SK-N-SH treated with all-trans-retinoic acid at 6 μM for 48 hours (cell line): Measurements from ENCODE around the gene PSD.

Experiments used
- ATAC-seq: fragments of 200-7000 bp; cut with Tn5 transposase; 3 replicates; pipeline ENCODE4 v1.9.1; 2020; ENCODE audit warnings: mild to moderate bottlenecking, moderate library complexity
- ARNTL ChIP-seq: fragments of 450-650 bp; formaldehyde crosslinking; IDR thresholded peaks from 2 replicates; pipeline ENCODE4 v1.5.0; 2020; ENCODE audit warnings: low read depth, mild to moderate bottlenecking, moderate library complexity, borderline replicate concordance
- BACH2 ChIP-seq: fragments of 250-450 bp; sonication (Bioruptor Pico); IDR thresholded peaks from 2 replicates; pipeline ENCODE4 v1.9.0; 2021; ENCODE audit warnings: mild to moderate bottlenecking, borderline replicate concordance
- CSDC2 ChIP-seq: fragments of 250-450 bp; sonication (Bioruptor Pico); IDR thresholded peaks from 2 replicates; pipeline ENCODE4 v1.5.0; 2020; ENCODE audit warnings: mild to moderate bottlenecking, moderate library complexity
- ESRRG ChIP-seq: fragments of 250-450 bp; sonication (Bioruptor Pico); IDR thresholded peaks from 2 replicates; pipeline ENCODE4 v1.6.1; 2021; ENCODE audit warnings: mild to moderate bottlenecking
- GLIS3 ChIP-seq: fragments of 250-450 bp; sonication (Bioruptor Pico); IDR thresholded peaks from 2 replicates; pipeline ENCODE4 v1.5.0; 2020; ENCODE audit warnings: mild to moderate bottlenecking, moderate library complexity
- ISL1 ChIP-seq: fragments of 250-450 bp; sonication (Bioruptor Pico); IDR thresholded peaks from 2 replicates; pipeline ENCODE4 v2.1.2; 2022; ENCODE audit warnings: mild to moderate bottlenecking, moderate library complexity
- OSR1 ChIP-seq: fragments of 250-450 bp; sonication (Bioruptor Pico); IDR thresholded peaks from 2 replicates; pipeline ENCODE4 v1.8.0; 2022; ENCODE audit warnings: moderate library complexity, mild to moderate bottlenecking, inconsistent platforms
- PPARA ChIP-seq: fragments of 250-450 bp; sonication (Bioruptor Pico); IDR thresholded peaks from 2 replicates; pipeline ENCODE4 v1.5.0; 2020; ENCODE audit warnings: mild to moderate bottlenecking, borderline replicate concordance
- RARB ChIP-seq: fragments of 250-450 bp; sonication (Bioruptor Pico); IDR thresholded peaks from 2 replicates; pipeline ENCODE4 v1.8.0; 2021; ENCODE audit warnings: mild to moderate bottlenecking, moderate library complexity
- SNAI2 ChIP-seq: fragments of 250-450 bp; sonication (Bioruptor Pico); IDR thresholded peaks from 2 replicates; pipeline ENCODE4 v1.5.0; 2020; ENCODE audit warnings: mild to moderate bottlenecking, moderate library complexity
- TOX ChIP-seq: fragments of 250-450 bp; sonication (Bioruptor Pico); IDR thresholded peaks from 2 replicates; pipeline ENCODE4 v1.8.0; 2021; ENCODE audit warnings: mild to moderate bottlenecking, moderate library complexity, borderline replicate concordance
- ZC3H10 ChIP-seq: fragments of 250-450 bp; sonication (Bioruptor Pico); IDR thresholded peaks from 2 replicates; pipeline ENCODE4 v1.5.1; 2021; ENCODE audit warnings: mild to moderate bottlenecking, moderate library complexity
- ZFP3 ChIP-seq: fragments of 250-450 bp; sonication (Bioruptor Pico); IDR thresholded peaks from 2 replicates; pipeline ENCODE4 v1.5.0; 2020; ENCODE audit warnings: mild to moderate bottlenecking, moderate library complexity
- ZFP30 ChIP-seq: fragments of 450-650 bp; formaldehyde crosslinking; IDR thresholded peaks from 2 replicates; pipeline ENCODE4 v1.5.0; 2022; ENCODE audit warnings: mild to moderate bottlenecking, moderate library complexity
- ZNF70 ChIP-seq: fragments of 450-650 bp; formaldehyde crosslinking; IDR thresholded peaks from 2 replicates; pipeline ENCODE4 v1.5.0; 2020; ENCODE audit warnings: mild to moderate bottlenecking, moderate library complexity
- ZNF8 ChIP-seq: fragments of 450-650 bp; formaldehyde crosslinking; IDR thresholded peaks from 2 replicates; pipeline ENCODE4 v1.5.0; 2020; ENCODE audit warnings: mild to moderate bottlenecking, moderate library complexity
- TF ChIP-seq, protein P1 (sequence below): fragments of 250-450 bp; sonication (Bioruptor Pico); IDR thresholded peaks from 2 replicates; pipeline ENCODE4 v1.8.0; 2021; ENCODE audit warnings: low read depth, mild to moderate bottlenecking, moderate library complexity, borderline replicate concordance
- TF ChIP-seq, protein P2 (sequence below): fragments of 250-450 bp; sonication (Bioruptor Pico); IDR thresholded peaks from 2 replicates; pipeline ENCODE4 v1.8.0; 2020; ENCODE audit warnings: mild to moderate bottlenecking, moderate library complexity, borderline replicate concordance
- TF ChIP-seq, protein P3 (sequence below): fragments of 250-450 bp; sonication (Bioruptor Pico); IDR thresholded peaks from 2 replicates; pipeline ENCODE4 v1.5.1; 2020; ENCODE audit warnings: low read depth, mild to moderate bottlenecking, moderate library complexity
- TF ChIP-seq, protein P4 (sequence below): fragments of 250-450 bp; sonication (Bioruptor Pico); IDR thresholded peaks from 2 replicates; pipeline ENCODE4 v1.5.1; 2021; ENCODE audit warnings: mild to moderate bottlenecking, moderate library complexity
- TF ChIP-seq, protein P5 (sequence below): fragments of 250-450 bp; sonication (Bioruptor Pico); IDR thresholded peaks from 2 replicates; pipeline ENCODE4 v1.5.0; 2020; ENCODE audit warnings: mild to moderate bottlenecking, moderate library complexity

PSD gene

DNA sequence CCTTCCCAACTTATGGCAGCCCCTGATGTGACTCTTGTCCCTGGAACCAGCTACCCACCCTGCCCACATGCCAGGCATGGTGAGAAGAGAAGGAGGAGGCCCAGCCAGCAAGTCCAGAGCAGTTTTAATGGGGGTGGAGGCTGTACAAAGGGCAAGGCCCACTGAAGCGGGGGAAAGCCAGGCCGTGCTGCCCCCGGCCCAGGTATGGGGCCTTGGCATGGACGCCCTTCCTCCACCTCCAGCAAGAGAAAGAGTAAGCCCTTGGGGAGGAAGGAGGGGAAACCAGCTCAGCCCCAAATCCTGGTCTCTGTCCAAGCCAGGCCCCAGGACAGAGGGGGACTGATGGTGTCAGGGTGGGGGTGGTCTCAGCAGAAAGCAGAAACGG lies 16.1 kb downstream of the PSD start:
- TF ChIP-seq ZNF70 (no peak), ZFP3 (CRISPR knock-in tag) (no peak), PPARA (no peak), GLIS3 (CRISPR knock-in tag) (no peak), TOX (CRISPR knock-in tag) (no peak), OSR1 (CRISPR knock-in tag) (no peak), ARNTL (CRISPR knock-in tag) (no peak), ZC3H10 (CRISPR knock-in tag) (no peak), RARB (CRISPR knock-in tag) (no peak), ESRRG (CRISPR knock-in tag) (no peak)
- TF ChIP-seq, protein P1, sequence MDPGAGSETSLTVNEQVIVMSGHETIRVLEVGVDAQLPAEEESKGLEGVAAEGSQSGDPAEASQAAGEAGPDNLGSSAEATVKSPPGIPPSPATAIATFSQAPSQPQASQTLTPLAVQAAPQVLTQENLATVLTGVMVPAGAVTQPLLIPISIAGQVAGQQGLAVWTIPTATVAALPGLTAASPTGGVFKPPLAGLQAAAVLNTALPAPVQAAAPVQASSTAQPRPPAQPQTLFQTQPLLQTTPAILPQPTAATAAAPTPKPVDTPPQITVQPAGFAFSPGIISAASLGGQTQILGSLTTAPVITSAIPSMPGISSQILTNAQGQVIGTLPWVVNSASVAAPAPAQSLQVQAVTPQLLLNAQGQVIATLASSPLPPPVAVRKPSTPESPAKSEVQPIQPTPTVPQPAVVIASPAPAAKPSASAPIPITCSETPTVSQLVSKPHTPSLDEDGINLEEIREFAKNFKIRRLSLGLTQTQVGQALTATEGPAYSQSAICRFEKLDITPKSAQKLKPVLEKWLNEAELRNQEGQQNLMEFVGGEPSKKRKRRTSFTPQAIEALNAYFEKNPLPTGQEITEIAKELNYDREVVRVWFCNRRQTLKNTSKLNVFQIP (CRISPR knock-in tag) = no peak
- TF ChIP-seq, protein P2, sequence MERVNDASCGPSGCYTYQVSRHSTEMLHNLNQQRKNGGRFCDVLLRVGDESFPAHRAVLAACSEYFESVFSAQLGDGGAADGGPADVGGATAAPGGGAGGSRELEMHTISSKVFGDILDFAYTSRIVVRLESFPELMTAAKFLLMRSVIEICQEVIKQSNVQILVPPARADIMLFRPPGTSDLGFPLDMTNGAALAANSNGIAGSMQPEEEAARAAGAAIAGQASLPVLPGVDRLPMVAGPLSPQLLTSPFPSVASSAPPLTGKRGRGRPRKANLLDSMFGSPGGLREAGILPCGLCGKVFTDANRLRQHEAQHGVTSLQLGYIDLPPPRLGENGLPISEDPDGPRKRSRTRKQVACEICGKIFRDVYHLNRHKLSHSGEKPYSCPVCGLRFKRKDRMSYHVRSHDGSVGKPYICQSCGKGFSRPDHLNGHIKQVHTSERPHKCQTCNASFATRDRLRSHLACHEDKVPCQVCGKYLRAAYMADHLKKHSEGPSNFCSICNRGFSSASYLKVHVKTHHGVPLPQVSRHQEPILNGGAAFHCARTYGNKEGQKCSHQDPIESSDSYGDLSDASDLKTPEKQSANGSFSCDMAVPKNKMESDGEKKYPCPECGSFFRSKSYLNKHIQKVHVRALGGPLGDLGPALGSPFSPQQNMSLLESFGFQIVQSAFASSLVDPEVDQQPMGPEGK = no peak
- TF ChIP-seq, protein P3, sequence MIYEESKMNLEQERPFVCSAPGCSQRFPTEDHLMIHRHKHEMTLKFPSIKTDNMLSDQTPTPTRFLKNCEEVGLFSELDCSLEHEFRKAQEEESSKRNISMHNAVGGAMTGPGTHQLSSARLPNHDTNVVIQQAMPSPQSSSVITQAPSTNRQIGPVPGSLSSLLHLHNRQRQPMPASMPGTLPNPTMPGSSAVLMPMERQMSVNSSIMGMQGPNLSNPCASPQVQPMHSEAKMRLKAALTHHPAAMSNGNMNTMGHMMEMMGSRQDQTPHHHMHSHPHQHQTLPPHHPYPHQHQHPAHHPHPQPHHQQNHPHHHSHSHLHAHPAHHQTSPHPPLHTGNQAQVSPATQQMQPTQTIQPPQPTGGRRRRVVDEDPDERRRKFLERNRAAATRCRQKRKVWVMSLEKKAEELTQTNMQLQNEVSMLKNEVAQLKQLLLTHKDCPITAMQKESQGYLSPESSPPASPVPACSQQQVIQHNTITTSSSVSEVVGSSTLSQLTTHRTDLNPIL (CRISPR knock-in tag) = no peak
- TF ChIP-seq, protein P4, sequence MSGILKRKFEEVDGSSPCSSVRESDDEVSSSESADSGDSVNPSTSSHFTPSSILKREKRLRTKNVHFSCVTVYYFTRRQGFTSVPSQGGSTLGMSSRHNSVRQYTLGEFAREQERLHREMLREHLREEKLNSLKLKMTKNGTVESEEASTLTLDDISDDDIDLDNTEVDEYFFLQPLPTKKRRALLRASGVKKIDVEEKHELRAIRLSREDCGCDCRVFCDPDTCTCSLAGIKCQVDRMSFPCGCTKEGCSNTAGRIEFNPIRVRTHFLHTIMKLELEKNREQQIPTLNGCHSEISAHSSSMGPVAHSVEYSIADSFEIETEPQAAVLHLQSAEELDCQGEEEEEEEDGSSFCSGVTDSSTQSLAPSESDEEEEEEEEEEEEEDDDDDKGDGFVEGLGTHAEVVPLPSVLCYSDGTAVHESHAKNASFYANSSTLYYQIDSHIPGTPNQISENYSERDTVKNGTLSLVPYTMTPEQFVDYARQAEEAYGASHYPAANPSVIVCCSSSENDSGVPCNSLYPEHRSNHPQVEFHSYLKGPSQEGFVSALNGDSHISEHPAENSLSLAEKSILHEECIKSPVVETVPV (CRISPR knock-in tag) = no peak
- no peak for ATAC-seq

DNA sequence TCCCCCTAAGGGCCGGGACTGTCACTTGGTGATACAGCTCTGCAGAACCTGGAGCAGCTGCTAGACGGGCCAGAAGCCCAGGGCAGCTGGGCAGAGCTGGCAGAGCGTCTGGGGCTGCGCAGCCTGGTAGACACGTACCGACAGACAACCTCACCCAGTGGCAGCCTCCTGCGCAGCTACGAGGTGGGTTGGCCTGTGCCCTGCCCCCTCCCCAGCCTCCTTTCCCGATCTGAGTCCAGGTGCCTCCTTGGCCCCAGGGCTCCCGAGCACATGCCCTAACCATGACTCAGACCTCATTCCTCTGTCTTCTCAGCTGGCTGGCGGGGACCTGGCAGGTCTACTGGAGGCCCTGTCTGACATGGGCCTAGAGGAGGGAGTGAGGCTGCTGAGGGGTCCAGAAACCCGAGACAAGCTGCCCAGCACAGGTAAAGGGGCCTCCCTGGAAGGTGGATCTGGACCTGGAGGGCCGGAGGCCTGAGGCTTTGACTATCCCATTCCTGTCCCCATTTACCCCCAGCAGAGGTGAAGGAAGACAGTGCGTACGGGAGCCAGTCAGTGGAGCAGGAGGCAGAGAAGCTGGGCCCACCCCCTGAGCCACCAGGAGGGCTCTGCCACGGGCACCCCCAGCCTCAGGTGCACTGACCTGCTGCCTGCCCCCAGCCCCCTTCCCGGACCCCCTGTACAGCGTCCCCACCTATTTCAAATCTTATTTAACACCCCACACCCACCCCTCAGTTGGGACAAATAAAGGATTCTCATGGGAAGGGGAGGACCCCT lies 16.7 kb downstream of the PSD start:
- ATAC-seq = peak; percentile 19; the same call in 2 of the 3 replicates
- TF ChIP-seq, protein P4 (CRISPR knock-in tag) = no peak
- TF ChIP-seq BACH2 (CRISPR knock-in tag) (no peak), ZNF8 (CRISPR knock-in tag) (no peak), ZFP30 (CRISPR knock-in tag) (no peak), OSR1 (CRISPR knock-in tag) (no peak), ZC3H10 (CRISPR knock-in tag) (no peak), ISL1 (CRISPR knock-in tag) (no peak), ZFP3 (CRISPR knock-in tag) (no peak), RARB (CRISPR knock-in tag) (no peak), TOX (CRISPR knock-in tag) (no peak), SNAI2 (CRISPR knock-in tag) (no peak), PPARA (no peak), CSDC2 (no peak)
- TF ChIP-seq, protein P3 (CRISPR knock-in tag) = no peak
- TF ChIP-seq, protein P5, sequence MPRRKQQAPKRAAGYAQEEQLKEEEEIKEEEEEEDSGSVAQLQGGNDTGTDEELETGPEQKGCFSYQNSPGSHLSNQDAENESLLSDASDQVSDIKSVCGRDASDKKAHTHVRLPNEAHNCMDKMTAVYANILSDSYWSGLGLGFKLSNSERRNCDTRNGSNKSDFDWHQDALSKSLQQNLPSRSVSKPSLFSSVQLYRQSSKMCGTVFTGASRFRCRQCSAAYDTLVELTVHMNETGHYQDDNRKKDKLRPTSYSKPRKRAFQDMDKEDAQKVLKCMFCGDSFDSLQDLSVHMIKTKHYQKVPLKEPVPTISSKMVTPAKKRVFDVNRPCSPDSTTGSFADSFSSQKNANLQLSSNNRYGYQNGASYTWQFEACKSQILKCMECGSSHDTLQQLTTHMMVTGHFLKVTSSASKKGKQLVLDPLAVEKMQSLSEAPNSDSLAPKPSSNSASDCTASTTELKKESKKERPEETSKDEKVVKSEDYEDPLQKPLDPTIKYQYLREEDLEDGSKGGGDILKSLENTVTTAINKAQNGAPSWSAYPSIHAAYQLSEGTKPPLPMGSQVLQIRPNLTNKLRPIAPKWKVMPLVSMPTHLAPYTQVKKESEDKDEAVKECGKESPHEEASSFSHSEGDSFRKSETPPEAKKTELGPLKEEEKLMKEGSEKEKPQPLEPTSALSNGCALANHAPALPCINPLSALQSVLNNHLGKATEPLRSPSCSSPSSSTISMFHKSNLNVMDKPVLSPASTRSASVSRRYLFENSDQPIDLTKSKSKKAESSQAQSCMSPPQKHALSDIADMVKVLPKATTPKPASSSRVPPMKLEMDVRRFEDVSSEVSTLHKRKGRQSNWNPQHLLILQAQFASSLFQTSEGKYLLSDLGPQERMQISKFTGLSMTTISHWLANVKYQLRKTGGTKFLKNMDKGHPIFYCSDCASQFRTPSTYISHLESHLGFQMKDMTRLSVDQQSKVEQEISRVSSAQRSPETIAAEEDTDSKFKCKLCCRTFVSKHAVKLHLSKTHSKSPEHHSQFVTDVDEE (CRISPR knock-in tag) = no peak
- TF ChIP-seq, protein P2 = no peak
- TF ChIP-seq, protein P1 (CRISPR knock-in tag) = no peak
